Suppressor macrophage (primary cell): ENCODE results near the gene CCDC88C.
A peak's percentile ranks its signal among the peaks of the same experiment; 100 is the strongest.
"Not testable (repeated sequence)": the region's sequence is repeated elsewhere in the genome, so short reads cannot be mapped to it uniquely, and the experiment has no call there.

Experiments used
- DNase-seq, 4 experiments: peaks; one replicate each; pipeline ENCODE4 v3.0.0-alpha.2; 2020 to 2022

CCDC88C gene

GRCh38 chr14:91415794-91416743 lies 1.6 kb downstream of the CCDC88C start:
- peak in 2 of 4 experiments; percentile 32 to 37 for DNase-seq

DNA sequence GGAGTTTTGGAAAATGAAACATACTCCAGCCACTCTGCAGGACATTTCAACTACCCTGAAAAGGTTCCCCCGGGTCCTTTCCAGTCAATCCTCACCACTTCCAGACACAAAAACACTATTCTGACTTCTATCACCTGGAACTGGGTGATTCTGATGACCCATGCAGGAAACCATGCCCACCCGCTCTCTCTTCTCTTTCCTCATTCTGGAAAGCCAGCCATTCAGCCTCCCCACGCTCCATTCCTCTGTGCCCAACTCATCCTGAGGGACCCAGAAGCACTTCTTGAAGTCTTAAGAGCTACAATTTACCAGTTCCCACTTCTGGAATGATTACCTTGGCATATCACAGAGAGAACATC lies 3.2 kb downstream of the CCDC88C start:
- DNase-seq: no peak

DNA sequence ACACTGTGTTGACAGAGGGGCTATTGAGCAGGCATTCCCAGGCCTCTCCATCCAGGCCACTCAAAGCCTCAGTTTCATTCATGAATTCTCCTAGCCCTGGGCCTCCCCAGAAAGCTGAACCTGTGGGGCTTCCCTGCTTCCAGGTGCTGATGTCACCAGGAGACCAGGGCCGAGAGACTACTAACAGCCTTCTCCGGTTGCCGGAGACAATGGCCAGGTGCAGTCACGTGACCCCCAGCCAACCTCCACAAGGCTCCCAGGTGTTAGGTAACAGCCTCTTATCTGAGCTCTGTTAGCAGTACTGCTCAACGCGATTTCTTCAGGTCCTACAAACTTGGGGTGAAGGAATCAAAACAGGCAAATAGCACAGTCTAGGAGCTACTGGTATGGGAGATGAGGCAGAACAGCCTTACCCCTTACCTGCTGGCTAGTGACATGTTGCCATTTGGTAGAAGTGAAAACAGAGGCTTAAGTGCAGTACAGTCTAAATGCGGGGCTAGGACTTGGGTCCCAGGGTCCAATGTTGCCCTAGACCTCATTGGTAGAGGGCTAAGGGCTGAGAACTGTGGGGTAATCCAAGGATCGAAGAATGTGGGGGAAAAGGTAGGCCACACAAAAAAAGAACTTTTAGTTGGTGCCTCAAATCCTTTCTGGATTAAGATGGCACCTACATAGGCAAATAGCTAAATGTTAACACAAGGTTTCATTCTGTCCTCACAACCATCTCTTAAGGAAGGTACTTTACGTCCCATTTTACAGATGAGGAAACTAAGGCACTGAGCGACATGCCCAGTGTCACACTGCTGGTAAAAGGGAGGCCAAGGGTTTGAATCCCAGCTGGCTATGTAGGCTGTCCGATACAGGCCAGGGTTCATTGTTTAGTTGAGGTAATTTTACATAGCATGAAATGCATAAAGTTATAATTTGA lies 3.8 kb downstream of the CCDC88C start:
- DNase-seq: no peak

GRCh38 chr14:91412939-91413338 lies 4.7 kb downstream of the CCDC88C start:
- DNase-seq: no peak

DNA sequence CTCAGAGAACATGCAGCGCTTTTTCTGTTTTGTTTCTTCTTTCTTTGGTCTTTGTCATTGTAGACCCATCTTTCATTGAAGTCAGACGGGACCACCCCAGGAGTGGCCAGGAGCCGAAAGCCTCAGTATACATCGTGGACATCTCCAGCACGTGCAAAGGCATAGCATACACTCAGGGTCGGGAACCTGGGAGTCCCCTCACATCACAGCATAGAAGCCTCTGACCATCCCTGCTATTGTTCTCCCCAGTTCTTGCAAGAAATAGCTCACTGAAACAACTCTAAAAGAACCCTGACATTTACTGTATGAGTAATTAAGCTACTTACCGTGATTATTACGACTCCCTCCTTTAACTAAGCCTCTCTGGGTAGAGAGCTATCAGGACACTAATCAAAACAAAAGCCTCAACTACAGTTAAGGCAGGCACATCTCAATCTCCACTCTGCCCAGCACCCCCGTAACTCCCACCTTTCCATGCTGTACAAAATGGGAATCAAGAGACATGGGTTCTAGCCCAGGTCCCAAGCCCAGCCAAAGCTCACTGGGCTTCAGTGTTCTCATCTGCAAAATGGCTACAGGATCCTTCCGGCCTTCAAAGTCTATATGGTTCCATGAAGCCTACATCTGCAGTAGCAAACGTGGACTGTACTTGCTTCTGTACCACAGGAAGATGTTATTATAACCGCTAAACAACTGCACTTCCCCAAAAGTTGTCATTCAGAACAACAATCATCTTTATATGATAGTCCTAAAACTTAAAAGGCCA lies 6.7 kb downstream of the CCDC88C start:
- peak in 1 of 4 experiments; percentile 16 for DNase-seq

DNA sequence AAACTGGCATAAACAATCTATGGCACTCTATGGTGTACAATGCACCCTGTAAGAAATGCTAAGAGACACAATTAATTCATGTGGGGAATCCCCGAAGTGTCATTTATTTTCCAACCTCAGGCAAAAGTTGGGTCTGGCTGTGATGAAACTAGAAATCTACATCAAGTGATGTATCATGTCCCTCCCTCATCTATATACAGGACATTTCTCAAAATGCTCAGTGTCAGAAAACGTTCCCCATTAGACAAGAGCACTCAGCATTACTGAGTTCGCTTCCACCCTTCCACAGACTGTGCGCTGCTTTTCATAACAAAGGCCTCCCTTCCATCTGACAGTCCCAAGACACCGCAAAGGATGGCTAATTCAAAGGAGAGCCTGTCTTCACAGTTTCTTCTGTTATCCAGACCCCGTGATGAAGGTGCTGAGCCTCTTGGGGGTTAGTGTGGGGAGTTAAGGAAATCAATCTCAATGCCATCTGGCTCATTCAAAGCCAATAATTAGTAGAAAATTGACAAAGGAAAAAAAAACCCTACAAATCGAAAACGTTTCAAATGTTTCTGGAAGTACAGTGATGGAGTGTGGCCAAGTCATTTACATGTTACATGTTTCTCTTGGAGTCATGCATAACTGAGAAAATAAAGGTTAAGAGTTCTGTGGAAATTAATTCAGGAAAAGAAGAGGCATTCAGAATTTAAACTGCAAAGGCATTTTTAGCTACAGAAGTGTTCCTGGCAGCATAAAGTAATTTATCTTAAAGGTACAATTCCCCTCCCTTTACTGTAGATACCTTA lies 7.5 kb downstream of the CCDC88C start:
- DNase-seq: no peak

DNA sequence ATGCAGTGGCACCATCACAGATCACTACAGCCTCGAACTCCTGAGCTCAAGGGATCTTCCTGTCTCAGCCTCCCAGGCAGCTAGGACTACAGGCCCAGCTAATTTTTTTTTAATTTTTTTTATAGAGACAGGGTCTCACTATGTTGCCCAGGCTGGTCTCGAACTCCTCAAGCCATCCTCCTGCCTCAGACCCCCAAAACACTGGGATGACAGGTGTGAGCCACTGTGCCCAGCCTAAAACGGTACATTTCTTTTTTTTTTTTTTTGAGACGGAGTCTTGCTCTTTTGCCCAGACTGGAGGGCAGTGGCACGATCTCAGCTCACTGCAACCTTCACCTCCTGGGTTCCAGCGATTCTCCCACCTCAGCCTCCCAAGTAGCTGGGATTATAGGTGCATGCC lies 8.4 kb downstream of the CCDC88C start:
- DNase-seq: not testable (repeated sequence)

DNA sequence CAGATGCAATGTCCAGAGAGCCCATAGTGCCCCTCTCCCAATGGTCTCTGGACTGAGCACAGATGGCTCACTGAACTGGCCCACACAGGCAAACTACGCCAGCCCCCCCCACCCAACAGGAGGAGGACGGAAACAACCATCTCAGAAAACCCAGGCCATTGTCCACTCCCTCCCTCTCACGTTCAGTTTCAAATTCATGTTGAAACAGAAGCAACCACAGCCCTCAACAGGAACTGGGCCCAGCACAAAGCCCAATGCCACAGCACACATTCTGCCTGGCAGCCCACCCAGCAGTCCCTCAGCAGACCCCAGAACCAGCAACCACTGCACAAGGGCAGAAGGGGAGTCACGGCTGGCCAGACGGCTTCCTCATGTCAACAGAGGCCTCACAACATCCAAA lies 10.6 kb downstream of the CCDC88C start:
- DNase-seq: no peak

DNA sequence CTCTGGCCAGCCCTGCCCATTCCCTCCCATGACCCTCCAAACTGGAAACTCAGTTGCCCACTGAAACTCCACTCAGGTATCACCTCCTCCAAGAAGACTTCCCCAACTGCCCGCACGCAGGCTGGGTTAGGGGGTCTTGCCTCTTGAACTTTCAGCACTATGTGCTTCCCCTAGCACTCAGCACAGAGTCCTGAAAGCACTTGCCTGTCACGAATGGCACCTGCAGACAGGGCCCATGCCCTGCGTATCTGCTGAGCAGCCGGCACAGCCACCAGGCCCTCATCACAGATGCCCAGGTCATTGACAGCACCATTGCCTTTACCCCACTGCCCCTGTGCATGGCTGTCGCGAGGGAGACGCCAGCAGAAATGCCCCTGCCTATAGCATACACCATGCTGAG lies 11.2 kb downstream of the CCDC88C start:
- no peak for DNase-seq

- no peak for DNase-seq
These were observed 11.7 kb downstream of the CCDC88C start for GRCh38 chr14:91405724-91406435.

DNA sequence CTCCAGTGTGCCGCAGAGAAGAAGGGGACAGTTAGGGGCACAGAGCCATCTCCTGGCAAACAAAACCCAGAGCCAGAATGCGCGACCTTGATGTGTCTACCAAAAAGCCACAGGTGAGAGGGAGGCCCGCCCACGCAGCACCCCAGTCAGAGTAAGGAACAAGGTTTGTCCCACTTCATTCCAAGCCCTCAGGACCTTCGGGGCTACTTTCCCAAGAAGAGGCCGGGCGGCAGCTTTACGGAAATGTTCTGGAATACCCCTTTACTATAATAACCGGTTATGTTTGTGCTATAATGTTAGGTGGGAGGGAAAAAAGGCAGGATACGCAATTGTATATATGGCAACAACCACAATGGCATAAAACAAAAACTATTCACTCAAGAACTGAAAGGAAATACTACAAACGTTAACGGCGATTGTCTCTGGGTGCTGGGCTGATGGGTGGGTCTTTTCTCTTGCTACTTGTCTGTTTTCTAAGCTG lies 12.3 kb downstream of the CCDC88C start:
- DNase-seq: no peak

- peak in 3 of 4 experiments; percentile 31 to 54 (median 42) for DNase-seq
These were observed 14.6 kb downstream of the CCDC88C start for GRCh38 chr14:91402771-91403600.

DNA sequence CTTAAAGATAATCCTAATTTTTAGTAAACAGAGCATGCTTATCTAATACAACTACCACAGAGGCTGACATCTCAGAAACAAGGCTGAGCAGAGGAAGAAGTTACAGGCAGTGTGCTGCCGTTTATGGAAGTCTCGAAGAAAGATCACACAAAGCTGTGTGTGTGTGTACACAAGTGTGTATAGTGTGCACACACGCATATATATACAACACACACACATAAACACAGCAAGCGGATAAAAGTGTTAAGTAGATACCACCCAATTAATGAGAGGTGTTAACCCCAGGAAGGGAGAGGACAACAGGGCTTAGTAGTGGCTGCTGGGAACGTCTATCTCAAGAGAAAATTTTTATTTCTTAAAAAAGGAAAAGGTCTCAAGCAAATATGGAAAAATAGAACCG lies 15.3 kb downstream of the CCDC88C start:
- no peak for DNase-seq

DNA sequence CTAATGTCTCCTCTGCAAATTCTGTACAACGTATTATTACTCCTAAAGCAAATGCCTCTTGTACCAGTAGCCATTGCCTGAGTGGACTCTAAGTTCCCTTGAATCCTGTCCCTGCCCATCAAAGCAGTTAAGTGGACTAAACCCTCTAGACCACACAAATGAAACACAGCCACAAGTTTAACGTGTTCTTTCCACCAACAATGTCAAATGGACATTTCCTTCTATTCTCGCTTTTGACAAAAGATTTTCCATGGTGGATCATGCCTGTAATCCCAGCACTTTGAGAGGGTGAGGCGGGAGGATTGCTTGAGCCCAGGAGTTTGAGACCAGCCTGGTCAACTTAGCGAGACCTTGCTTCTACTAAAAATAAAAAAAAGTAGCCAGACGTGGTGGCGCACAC lies 15.9 kb downstream of the CCDC88C start:
- DNase-seq: no peak

DNA sequence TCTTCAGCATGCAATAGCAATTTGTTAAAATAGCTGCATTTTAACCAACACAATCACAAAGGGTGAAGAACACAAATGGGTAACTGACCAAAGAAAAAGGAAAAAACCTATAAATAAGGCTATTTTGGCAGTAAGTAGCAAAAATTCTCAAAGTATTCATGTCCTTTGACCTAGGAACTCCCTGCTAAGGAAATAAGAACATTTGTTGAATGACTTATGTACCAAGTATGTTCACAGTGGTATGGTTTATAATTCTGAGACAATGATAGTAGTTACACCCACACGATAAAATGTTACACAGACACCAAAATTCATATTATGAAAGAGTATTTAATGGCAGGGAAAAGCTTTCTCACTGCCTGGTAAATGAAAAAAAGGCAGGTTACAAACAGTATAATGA lies 16.9 kb downstream of the CCDC88C start:
- DNase-seq: no peak

GRCh38 chr14:91399868-91400640 lies 17.6 kb downstream of the CCDC88C start:
- no peak for DNase-seq

GRCh38 chr14:91398707-91399106 lies 18.9 kb downstream of the CCDC88C start:
- DNase-seq: peak in 1 of 4 experiments; percentile 26

DNA sequence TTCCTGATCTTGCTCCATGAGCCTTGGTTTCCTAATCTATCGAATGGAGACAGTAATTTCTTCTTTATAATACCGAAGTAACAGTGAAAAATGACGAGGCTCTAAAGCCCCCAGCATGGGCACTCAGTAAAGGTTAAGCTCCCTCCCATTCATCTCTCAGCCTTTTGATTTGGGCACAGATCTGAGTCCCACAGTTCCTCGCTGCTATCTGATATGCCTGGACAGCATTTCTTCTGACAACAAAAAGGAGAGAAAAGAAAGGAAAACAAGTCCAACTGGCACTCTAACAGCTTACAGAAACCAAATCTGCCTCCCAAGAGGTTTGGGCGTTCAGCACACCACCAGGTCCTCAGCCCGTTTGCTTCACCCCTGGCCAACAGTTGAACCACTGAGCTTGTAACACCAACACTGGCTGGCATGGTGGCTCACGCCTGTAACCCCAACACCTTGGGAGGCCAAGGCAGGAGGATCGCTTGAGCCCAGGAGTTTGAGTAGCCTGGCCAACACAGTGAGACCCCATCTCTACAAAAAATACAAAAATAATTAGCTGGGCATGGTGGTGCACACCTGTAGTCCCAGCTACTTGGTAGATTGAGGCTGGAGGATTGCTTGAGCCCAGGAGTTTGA lies 19.5 kb downstream of the CCDC88C start:
- no peak for DNase-seq
